Measurements from ENCODE around the gene TLE2. TPM values are rescaled to one million over a fixed set of nuclear protein-coding genes. Genes with fewer than 3 reads are reported as not detected.
"Not testable (repeated sequence)": the region's sequence is repeated elsewhere in the genome, so short reads cannot be mapped to it uniquely, and the experiment has no call there.

The TLE2 gene
- total RNA-seq, 4 donors from 2014 or later: 18.2 to 35.6 (median 27.3) TPM

- no peak for DNase-seq (ENCODE audit: low spot score in 2 of 2)
- H3K9me3 ChIP-seq: no peaks in the 10 kb centered on the region
- no peaks in the 10 kb centered on the region for H3K27me3 ChIP-seq
- WGBS: 49% methylated on average over 4 of the region's 4 CpGs
- peaks cover 48% of the 10 kb centered on the region for H3K36me3 ChIP-seq
- peaks cover 71% of the 10 kb centered on the region for H3K4me1 ChIP-seq
- H3K27ac ChIP-seq: peak overlapping the region; percentile 82
- TF ChIP-seq EP300 (IDR thresholded peaks at IDR 0.05) (no peak), CTCF (IDR thresholded peaks at IDR 0.05) (no peak), POLR2A (IDR thresholded peaks at IDR 0.05) (no peak), POLR2AphosphoS5 (IDR thresholded peaks at IDR 0.05) (no peak)
- H3K4me3 ChIP-seq: no peak overlapping the region
Measured at GRCh38 chr19:3054265-3054971, 25.3 kb upstream of the TLE2 start.

GRCh38 chr19:3053780-3054179 lies 24.7 kb upstream of the TLE2 start:
- 66% methylated on average over 9 of the region's 21 CpGs for WGBS
- no peak overlapping the region for H3K4me3 ChIP-seq
- H3K36me3 ChIP-seq: peaks cover 41% of the 10 kb centered on the region
- TF ChIP-seq POLR2AphosphoS5 (IDR thresholded peaks at IDR 0.05) (no peak), CTCF (IDR thresholded peaks at IDR 0.05) (no peak), POLR2A (IDR thresholded peaks at IDR 0.05) (no peak), EP300 (IDR thresholded peaks at IDR 0.05) (no peak)
- H3K4me1 ChIP-seq: peaks cover 68% of the 10 kb centered on the region
- no peaks in the 10 kb centered on the region for H3K27me3 ChIP-seq
- H3K27ac ChIP-seq: no peak overlapping the region
- DNase-seq (ENCODE audit: low spot score in 2 of 2): no peak
- no peaks in the 10 kb centered on the region for H3K9me3 ChIP-seq

- no peak overlapping the region for H3K4me3 ChIP-seq
- no peak for DNase-seq (ENCODE audit: low spot score in 2 of 2)
- H3K36me3 ChIP-seq: peaks cover 36% of the 10 kb centered on the region
- no peaks in the 10 kb centered on the region for H3K27me3 ChIP-seq
- 35% methylated on average over 15 of the region's 15 CpGs for WGBS
- peaks cover 62% of the 10 kb centered on the region for H3K4me1 ChIP-seq
- TF ChIP-seq CTCF (IDR thresholded peaks at IDR 0.05) (no peak), POLR2AphosphoS5 (IDR thresholded peaks at IDR 0.05) (no peak), EP300 (IDR thresholded peaks at IDR 0.05) (no peak), POLR2A (IDR thresholded peaks at IDR 0.05) (no peak)
- no peak overlapping the region for H3K27ac ChIP-seq
- H3K9me3 ChIP-seq: no peaks in the 10 kb centered on the region
Measured at GRCh38 chr19:3053218-3053621, 24.1 kb upstream of the TLE2 start.

- H3K27me3 ChIP-seq; DNase-seq (ENCODE audit: low spot score in 2 of 2); H3K27ac ChIP-seq; H3K4me3 ChIP-seq; H3K9me3 ChIP-seq: not testable (repeated sequence)
- Histone ChIP-seq H3K36me3 (peaks cover 20% of the 10 kb centered on the region), H3K4me1 (peaks cover 50% of the 10 kb centered on the region)
- WGBS: 94% methylated on average over 7 of the region's 7 CpGs
Measured at GRCh38 chr19:3050016-3050415, 20.9 kb upstream of the TLE2 start.

- no peaks in the 10 kb centered on the region for H3K9me3 ChIP-seq
- H3K36me3 ChIP-seq: peaks cover 11% of the 10 kb centered on the region
- DNase-seq (ENCODE audit: low spot score in 2 of 2): no peak
- no peak overlapping the region for H3K27ac ChIP-seq
- TF ChIP-seq POLR2A (IDR thresholded peaks at IDR 0.05) (no peak), POLR2AphosphoS5 (IDR thresholded peaks at IDR 0.05) (no peak), EP300 (IDR thresholded peaks at IDR 0.05) (no peak), CTCF (IDR thresholded peaks at IDR 0.05) (no peak)
- peaks cover 42% of the 10 kb centered on the region for H3K4me1 ChIP-seq
- WGBS: 94% methylated on average over 3 of the region's 3 CpGs
- H3K4me3 ChIP-seq: no peak overlapping the region
- no peaks in the 10 kb centered on the region for H3K27me3 ChIP-seq
Measured at GRCh38 chr19:3049089-3049488, 20.0 kb upstream of the TLE2 start.

- Histone ChIP-seq H3K27me3 (no peaks in the 10 kb centered on the region), H3K27ac (peak overlapping the region; percentile 91), H3K4me1 (peaks cover 32% of the 10 kb centered on the region), H3K36me3 (peaks cover 2% of the 10 kb centered on the region), H3K9me3 (no peaks in the 10 kb centered on the region), H3K4me3 (peak overlapping the region; percentile 56)
- 70% methylated on average over 5 of the region's 5 CpGs for WGBS
- DNase-seq (ENCODE audit: low spot score in 2 of 2): no peak
- no peak for TF ChIP-seq POLR2A (IDR thresholded peaks at IDR 0.05)
- TF ChIP-seq POLR2AphosphoS5 (IDR thresholded peaks at IDR 0.05): no peak
- TF ChIP-seq EP300 (IDR thresholded peaks at IDR 0.05): no peak
- TF ChIP-seq CTCF (IDR thresholded peaks at IDR 0.05): no peak
Measured at GRCh38 chr19:3048190-3048533, 19.1 kb upstream of the TLE2 start.

Data from suprapubic skin (tissue), 4 donors.